KMS-11 (cell line): Measurements from ENCODE around the gene DNAH6.

Source experiments
- H2AFZ ChIP-seq: fragments of 200-600 bp; sonication (generic); 2 replicates; pipeline ENCODE4 v1.6.1; 2016; ENCODE audit warnings: antibody characterized with exemption, mixed run types, low read depth
- H3K27ac ChIP-seq: fragments of 200-600 bp; sonication (generic); 2 replicates; pipeline ENCODE4 v1.6.1; 2016; ENCODE audit warnings: mild to moderate bottlenecking, mixed run types
- H3K27me3 ChIP-seq: fragments of 200-600 bp; sonication (generic); 2 replicates; pipeline ENCODE4 v1.6.1; 2017; ENCODE audit warnings: mild to moderate bottlenecking, low read depth, mixed run types, moderate library complexity; ENCODE audit not compliant: insufficient read depth
- H3K36me3 ChIP-seq: fragments of 200-600 bp; sonication (generic); 2 replicates; pipeline ENCODE4 v1.6.1; 2017; ENCODE audit warnings: mild to moderate bottlenecking, mixed run types; ENCODE audit not compliant: insufficient read depth
- H3K4me1 ChIP-seq: fragments of 200-600 bp; sonication (generic); 2 replicates; pipeline ENCODE4 v1.6.1; 2016; ENCODE audit warnings: mild to moderate bottlenecking, low read depth, mixed run types; ENCODE audit not compliant: poor library complexity, severe bottlenecking
- H3K4me2 ChIP-seq: fragments of 200-600 bp; sonication (generic); 2 replicates; pipeline ENCODE4 v1.7.0; 2016; ENCODE audit warnings: mild to moderate bottlenecking, mixed run types
- H3K4me3 ChIP-seq: fragments of 200-600 bp; sonication (generic); IDR thresholded peaks from 2 replicates; pipeline ENCODE4 v1.6.1; 2017; ENCODE audit warnings: low read depth, low read length, mixed read lengths; ENCODE audit not compliant: insufficient read depth
- H3K79me2 ChIP-seq: fragments of 200-600 bp; sonication (generic); 2 replicates; pipeline ENCODE4 v1.6.1; 2016; ENCODE audit warnings: low read depth, mixed run types; ENCODE audit not compliant: insufficient read depth
- H3K9ac ChIP-seq: fragments of 200-600 bp; sonication (generic); 2 replicates; pipeline ENCODE4 v1.6.1; 2016; ENCODE audit warnings: mild to moderate bottlenecking, mixed run types
- H4K20me1 ChIP-seq: fragments of 200-600 bp; sonication (generic); 2 replicates; pipeline ENCODE4 v1.6.1; 2016; ENCODE audit warnings: mild to moderate bottlenecking, mixed run types; ENCODE audit not compliant: insufficient read depth
- CTCF ChIP-seq: fragments of 200-600 bp; sonication (generic); conservative IDR thresholded peaks from 2 replicates; pipeline ENCODE4 v1.6.1; 2017; ENCODE audit warnings: low read depth, mild to moderate bottlenecking, antibody characterized with exemption, low read length, moderate library complexity, mixed read lengths

Gene DNAH6

GRCh38 chr2:84694088-84694622 is 177.9 kb downstream of the DNAH6 start:
- no peak overlapping the region for H3K9ac ChIP-seq
- no peak overlapping the region for H3K4me2 ChIP-seq
- no peaks in the 10 kb centered on the region for H3K36me3 ChIP-seq
- no peaks in the 10 kb centered on the region for H4K20me1 ChIP-seq
- no peaks in the 10 kb centered on the region for H3K27me3 ChIP-seq
- H3K27ac ChIP-seq, result no peak overlapping the region
- no peaks in the 10 kb centered on the region for H3K4me1 ChIP-seq
- no peaks in the 10 kb centered on the region for H3K79me2 ChIP-seq
- no peak overlapping the region for H3K4me3 ChIP-seq
- no peak overlapping the region for H2AFZ ChIP-seq
- no peak for TF ChIP-seq CTCF

GRCh38 chr2:84697895-84698294 is 181.6 kb downstream of the DNAH6 start:
- Histone ChIP-seq H3K9ac (no peak overlapping the region), H2AFZ (no peak overlapping the region), H3K4me2 (no peak overlapping the region), H3K4me1 (no peaks in the 10 kb centered on the region), H3K79me2 (no peaks in the 10 kb centered on the region), H3K36me3 (no peaks in the 10 kb centered on the region), H3K4me3 (no peak overlapping the region), H3K27ac (no peak overlapping the region), H4K20me1 (no peaks in the 10 kb centered on the region), H3K27me3 (no peaks in the 10 kb centered on the region)
- TF ChIP-seq CTCF, result no peak

DNA sequence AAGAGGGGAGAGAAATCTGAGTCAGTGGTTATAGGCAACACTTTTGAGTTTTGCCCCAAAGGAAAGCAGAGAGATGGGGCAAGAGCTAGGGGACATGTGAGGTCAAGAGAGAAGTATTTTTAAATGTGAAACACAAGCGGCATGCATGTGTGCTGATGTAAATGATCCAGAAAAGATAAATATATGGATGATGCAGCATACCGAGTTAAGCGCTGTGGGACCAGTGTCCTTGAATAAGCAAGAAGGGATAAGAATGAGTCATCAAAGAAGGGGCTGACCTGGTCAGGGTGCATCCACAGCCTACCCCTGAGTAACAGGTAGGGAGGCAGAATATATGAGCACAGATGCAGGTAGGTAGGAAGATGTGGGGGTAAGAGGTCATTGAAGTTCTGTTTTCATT is 183.7 kb downstream of the DNAH6 start:
- H3K4me2 ChIP-seq, result no peak overlapping the region
- no peaks in the 10 kb centered on the region for H3K79me2 ChIP-seq
- TF ChIP-seq CTCF, result no peak

GRCh38 chr2:84701880-84702279 is 185.6 kb downstream of the DNAH6 start:
- TF ChIP-seq CTCF, result no peak
- H3K9ac ChIP-seq, result no peak overlapping the region

More for the DNA sequence above, 183.7 kb downstream of the DNAH6 start:
- no peak overlapping the region for H3K27ac ChIP-seq
- H4K20me1 ChIP-seq, result no peaks in the 10 kb centered on the region
- H3K4me1 ChIP-seq, result no peaks in the 10 kb centered on the region
- no peak overlapping the region for H3K9ac ChIP-seq
- H3K27me3 ChIP-seq, result no peaks in the 10 kb centered on the region
- H3K36me3 ChIP-seq, result no peaks in the 10 kb centered on the region
- H3K4me3 ChIP-seq, result no peak overlapping the region
- H2AFZ ChIP-seq, result no peak overlapping the region

More at GRCh38 chr2:84701880-84702279, 185.6 kb downstream of the DNAH6 start:
- no peak overlapping the region for H3K4me3 ChIP-seq
- H3K27me3 ChIP-seq, result no peaks in the 10 kb centered on the region
- no peaks in the 10 kb centered on the region for H4K20me1 ChIP-seq
- H3K4me2 ChIP-seq, result no peak overlapping the region
- no peaks in the 10 kb centered on the region; the same call in 1 of the 2 replicates for H3K36me3 ChIP-seq
- no peak overlapping the region for H3K27ac ChIP-seq
- H3K79me2 ChIP-seq, result no peaks in the 10 kb centered on the region
- no peak overlapping the region for H2AFZ ChIP-seq
- no peaks in the 10 kb centered on the region for H3K4me1 ChIP-seq
